CD4-positive, alpha-beta T cell (primary cell): ENCODE data around the gene TIMM44. TPM values are rescaled to one million over a fixed set of nuclear protein-coding genes. Genes with fewer than 3 reads are reported as not detected.

Source experiments
- ATAC-seq: fragments of 200-7000 bp; cut with Tn5 transposase; one replicate; pipeline ENCODE4 v1.10.0; 2022; ENCODE audit warnings: mild to moderate bottlenecking; ENCODE audit not compliant: poor library complexity
- CTCF ChIA-PET: fragments of 350-600 bp; sonication (Branson Sonifier 250); formaldehyde crosslinking; loops from one replicate; lab custom pipeline; 2021; ENCODE audit warnings: antibody characterized with exemption, inconsistent platforms; lab: Charles Lee
- POLR2A ChIA-PET: fragments of 350-600 bp; sonication (Branson Sonifier 250); formaldehyde crosslinking; loops from one replicate; lab custom pipeline; 2021; ENCODE audit warnings: antibody characterized with exemption, inconsistent platforms; lab: Charles Lee
- DNase-seq, 14 experiments: peaks; one replicate each; pipeline ENCODE4 v3.0.0-alpha.2; 2013 to 2020; ENCODE audit warnings: mixed read lengths in 2 of 14
- H3K27ac ChIP-seq, 2 donors: one replicate each; pipeline versions ENCODE4 v1.5.1 to v1.7.0; 2013; ENCODE audit warnings: low read length in 2 of 2, low read depth in 1 of 2, mild to moderate bottlenecking in 1 of 2
- H3K27me3 ChIP-seq, 2 experiments: 1 replicate in 1 of 2; 2 replicates in 1 of 2; pipeline versions ENCODE4 v1.6.1 to v1.7.0; 2013; ENCODE audit warnings: low read length in 2 of 2, control low read depth in 1 of 2, mild to moderate bottlenecking in 1 of 2, moderate library complexity in 1 of 2; ENCODE audit not compliant: insufficient read depth in 2 of 2, control insufficient read depth in 1 of 2
- H3K36me3 ChIP-seq: one replicate; pipeline ENCODE4 v1.6.1; 2013; ENCODE audit warnings: low read length, control low read depth; ENCODE audit not compliant: insufficient read depth
- H3K4me1 ChIP-seq: one replicate; pipeline ENCODE4 v1.6.1; 2013; ENCODE audit warnings: low read length, control low read depth; ENCODE audit not compliant: insufficient read depth
- H3K4me3 ChIP-seq: one replicate; pipeline ENCODE4 v1.5.1; 2013; ENCODE audit warnings: mild to moderate bottlenecking, low read length, moderate library complexity
- H3K9me3 ChIP-seq, 2 experiments: 1 replicate in 1 of 2; 2 replicates in 1 of 2; pipeline versions ENCODE4 v1.6.1 to v1.7.0; 2013; ENCODE audit warnings: low read length in 2 of 2, mild to moderate bottlenecking in 2 of 2, control low read depth in 1 of 2, moderate library complexity in 1 of 2; ENCODE audit not compliant: control insufficient read depth in 1 of 2, insufficient read depth in 1 of 2
- H3K27ac Mint-ChIP-seq: one replicate; pipeline ENCODE4 v1.8.0; 2020; ENCODE audit warnings: mixed read lengths
- H3K27me3 Mint-ChIP-seq: one replicate; pipeline ENCODE4 v1.8.0; 2021; ENCODE audit warnings: mixed read lengths
- H3K36me3 Mint-ChIP-seq: one replicate; pipeline ENCODE4 v1.8.0; 2021; ENCODE audit warnings: low read depth, mixed read lengths
- H3K4me1 Mint-ChIP-seq: one replicate; pipeline ENCODE4 v1.8.0; 2021; ENCODE audit warnings: low read depth, mixed read lengths
- H3K4me3 Mint-ChIP-seq: one replicate; pipeline ENCODE4 v1.8.0; 2020; ENCODE audit warnings: mild to moderate bottlenecking, mixed read lengths
- H3K9me3 Mint-ChIP-seq: one replicate; pipeline ENCODE4 v1.8.0; 2020; ENCODE audit warnings: mixed read lengths
- intact Hi-C, 2 experiments: fragments of 100-400 bp; cut with DNase I in 1 of 2; cut with micrococcal nuclease in 1 of 2; formaldehyde crosslinking; loops; one replicate each; pipeline versions ENCODE4 v1.15.1 to v1.9.0; 2023 to 2025; cut with DNase I, micrococcal nuclease
- total RNA-seq, 174 experiments: library from RNA in 2 of 174; stranded (reverse) in 2 of 174; gene quantifications; one replicate each; pipeline ENCODE4 v1.2.3 and lab custom pipeline; 2021 to 2026
- TF ChIP-seq, protein P1 (sequence below): fragments of 200-600 bp; IDR thresholded peaks from one replicate; pipeline ENCODE4 v1.8.0; 2022; ENCODE audit warnings: antibody characterized with exemption, mild to moderate bottlenecking

The TIMM44 gene
- total RNA-seq, 2 experiments from 2014 or later = 83.9 to 85.0 TPM

DNA sequence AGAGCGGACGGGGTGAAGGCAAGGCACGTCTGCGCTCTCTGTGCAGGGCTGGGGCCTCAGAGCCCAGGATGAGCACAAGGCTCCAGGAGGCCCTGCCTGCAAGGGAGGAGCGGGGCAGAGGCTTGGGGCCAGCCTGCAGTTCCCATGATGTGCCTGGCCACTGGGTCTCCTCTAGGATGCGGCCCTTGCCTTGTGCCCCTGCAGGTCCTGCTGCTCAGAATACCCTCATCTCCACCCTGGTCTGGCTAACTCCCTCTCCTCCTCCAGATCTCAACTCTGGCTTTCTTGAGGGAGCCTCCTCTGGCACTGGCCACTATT, 34.2 kb upstream of the TIMM44 start:
- intact Hi-C loops = loop anchor here in 1 of 2 experiments (10.0 kb wide), 1 partner anchor 277 kb away; no protein-coding TSS in a partner anchor
- Histone ChIP-seq H3K4me3 (no peak overlapping the region), H3K4me1 (no peaks in the 10 kb centered on the region), H3K9me3 (no peaks in the 10 kb centered on the region), H3K36me3 (peaks cover 73% of the 10 kb centered on the region), H3K27me3 (no peaks in the 10 kb centered on the region), H3K27ac (no peak overlapping the region)
- Mint-ChIP-seq H3K27me3 (no peaks in the 10 kb centered on the region), H3K4me3 (no peak overlapping the region), H3K9me3 (no peaks in the 10 kb centered on the region), H3K27ac (no peak overlapping the region), H3K4me1 (no peaks in the 10 kb centered on the region), H3K36me3 (peaks cover 46% of the 10 kb centered on the region)
- ChIA-PET CTCF (no interaction called here), POLR2A (no interaction called here)
- TF ChIP-seq, protein P1, sequence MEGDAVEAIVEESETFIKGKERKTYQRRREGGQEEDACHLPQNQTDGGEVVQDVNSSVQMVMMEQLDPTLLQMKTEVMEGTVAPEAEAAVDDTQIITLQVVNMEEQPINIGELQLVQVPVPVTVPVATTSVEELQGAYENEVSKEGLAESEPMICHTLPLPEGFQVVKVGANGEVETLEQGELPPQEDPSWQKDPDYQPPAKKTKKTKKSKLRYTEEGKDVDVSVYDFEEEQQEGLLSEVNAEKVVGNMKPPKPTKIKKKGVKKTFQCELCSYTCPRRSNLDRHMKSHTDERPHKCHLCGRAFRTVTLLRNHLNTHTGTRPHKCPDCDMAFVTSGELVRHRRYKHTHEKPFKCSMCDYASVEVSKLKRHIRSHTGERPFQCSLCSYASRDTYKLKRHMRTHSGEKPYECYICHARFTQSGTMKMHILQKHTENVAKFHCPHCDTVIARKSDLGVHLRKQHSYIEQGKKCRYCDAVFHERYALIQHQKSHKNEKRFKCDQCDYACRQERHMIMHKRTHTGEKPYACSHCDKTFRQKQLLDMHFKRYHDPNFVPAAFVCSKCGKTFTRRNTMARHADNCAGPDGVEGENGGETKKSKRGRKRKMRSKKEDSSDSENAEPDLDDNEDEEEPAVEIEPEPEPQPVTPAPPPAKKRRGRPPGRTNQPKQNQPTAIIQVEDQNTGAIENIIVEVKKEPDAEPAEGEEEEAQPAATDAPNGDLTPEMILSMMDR = no peak
- ATAC-seq (no peak), DNase-seq (no peak)

DNA sequence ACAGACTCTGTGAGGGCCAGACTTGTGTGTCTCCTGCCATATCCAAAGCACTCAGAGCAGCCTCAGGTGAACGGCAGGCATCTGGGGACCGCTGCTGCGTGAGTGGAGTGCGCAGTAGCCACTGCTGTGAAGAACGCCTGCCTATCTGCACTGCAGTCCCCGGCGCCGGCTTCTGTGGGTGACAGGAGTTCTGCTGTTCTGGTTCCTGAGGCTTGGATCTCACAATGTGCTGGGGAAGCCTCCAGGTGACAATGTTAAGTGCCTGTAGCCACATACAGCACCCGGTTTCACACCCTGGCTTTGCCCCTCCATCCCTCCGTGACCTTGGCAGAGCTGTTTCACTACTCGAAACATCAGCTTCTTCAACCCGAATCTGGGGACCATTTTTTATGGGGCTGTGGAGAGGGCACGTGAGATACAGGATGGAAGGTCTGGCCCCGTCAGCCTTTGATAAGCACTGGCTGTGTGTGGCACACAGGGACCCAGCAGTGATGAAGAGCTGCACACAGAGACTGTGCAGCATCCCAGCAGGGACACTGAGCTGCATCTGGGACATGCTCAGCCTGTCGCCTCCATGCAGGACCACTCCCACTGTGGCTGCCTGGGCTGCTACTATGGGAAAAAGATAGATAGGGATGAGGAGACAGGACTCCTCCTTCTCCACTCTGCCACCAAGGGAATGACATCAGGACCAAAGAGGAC, 33.7 kb upstream of the TIMM44 start:
- H3K9me3 ChIP-seq = no peaks in the 10 kb centered on the region
- TF ChIP-seq, protein P1 = no peak
- no peaks in the 10 kb centered on the region for H3K27me3 Mint-ChIP-seq
- no peak for DNase-seq
- no peaks in the 10 kb centered on the region for H3K27me3 ChIP-seq
- H3K27ac ChIP-seq = no peak overlapping the region
- ChIA-PET POLR2A (no interaction called here), CTCF (no interaction called here)
- peaks cover 71% of the 10 kb centered on the region for H3K36me3 ChIP-seq
- H3K36me3 Mint-ChIP-seq = peaks cover 41% of the 10 kb centered on the region
- ATAC-seq = no peak
- H3K4me3 Mint-ChIP-seq = no peak overlapping the region
- no peaks in the 10 kb centered on the region for H3K4me1 Mint-ChIP-seq
- H3K9me3 Mint-ChIP-seq = no peaks in the 10 kb centered on the region
- intact Hi-C loops = loop anchor here in 1 of 2 experiments (10.0 kb wide), 1 partner anchor 278 kb away; no protein-coding TSS in a partner anchor
- no peaks in the 10 kb centered on the region for H3K4me1 ChIP-seq
- no peak overlapping the region for H3K27ac Mint-ChIP-seq
- H3K4me3 ChIP-seq = no peak overlapping the region

DNA sequence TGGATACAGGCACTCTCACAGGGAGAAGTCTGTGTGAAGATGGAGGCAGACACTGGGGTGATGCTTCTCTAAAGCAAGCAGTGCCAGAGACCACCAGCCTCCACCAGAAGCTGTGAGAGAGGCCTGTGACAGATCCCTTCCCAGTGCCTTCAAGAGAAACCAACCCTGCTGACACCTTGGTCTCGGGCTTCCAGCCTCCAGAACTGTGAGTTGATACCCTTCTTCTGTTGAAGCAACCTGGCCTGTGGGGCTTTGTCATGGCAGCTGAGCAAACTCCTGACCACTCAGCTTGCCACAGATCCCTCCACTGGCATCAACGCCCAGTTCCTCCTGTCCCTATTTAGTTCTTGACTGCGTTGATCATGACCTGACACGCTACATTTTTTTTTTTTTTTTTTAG, 33.0 kb upstream of the TIMM44 start:
- intact Hi-C loops = loop anchor here in 1 of 2 experiments (10.0 kb wide), 1 partner anchor 278 kb away; no protein-coding TSS in a partner anchor
- POLR2A ChIA-PET = no interaction called here

More for the DNA sequence above, 33.0 kb upstream of the TIMM44 start:
- TF ChIP-seq, protein P1 = no peak
- Mint-ChIP-seq H3K27ac (no peak overlapping the region), H3K36me3 (peaks cover 38% of the 10 kb centered on the region), H3K4me1 (no peaks in the 10 kb centered on the region), H3K9me3 (no peaks in the 10 kb centered on the region), H3K4me3 (no peak overlapping the region), H3K27me3 (no peaks in the 10 kb centered on the region)
- Histone ChIP-seq H3K9me3 (no peaks in the 10 kb centered on the region), H3K27ac (no peak overlapping the region), H3K4me1 (no peaks in the 10 kb centered on the region), H3K36me3 (peaks cover 73% of the 10 kb centered on the region), H3K4me3 (no peak overlapping the region), H3K27me3 (no peaks in the 10 kb centered on the region)
- DNase-seq = no peak
- CTCF ChIA-PET = no interaction called here
- ATAC-seq = no peak
